Activated CD8-positive, alpha-beta T cell treated with anti-CD3 and anti-CD28 coated beads for 36 hours (primary cell): ENCODE results near the gene MYO10. TPM values are rescaled to one million over a fixed set of nuclear protein-coding genes. Genes with fewer than 3 reads are reported as not detected.

Experiments used
- ATAC-seq: fragments of 200-7000 bp; cut with Tn5 transposase; one replicate; pipeline ENCODE4 v1.10.0; 2021; ENCODE audit warnings: mild to moderate bottlenecking, moderate library complexity
- CTCF ChIA-PET: fragments of 350-600 bp; sonication (Branson Sonifier 250); formaldehyde crosslinking; loops from one replicate; lab custom pipeline; 2021; ENCODE audit warnings: antibody characterized with exemption; lab: Charles Lee
- POLR2A ChIA-PET: fragments of 350-600 bp; sonication (Branson Sonifier 250); formaldehyde crosslinking; loops from one replicate; lab custom pipeline; 2021; ENCODE audit warnings: antibody characterized with exemption; lab: Charles Lee
- DNase-seq: peaks from one replicate; pipeline ENCODE4 v3.0.0-alpha.2; 2020
- H3K27ac Mint-ChIP-seq: one replicate; pipeline ENCODE4 v1.8.0; 2021; ENCODE audit warnings: mild to moderate bottlenecking, mixed read lengths
- H3K27me3 Mint-ChIP-seq: one replicate; pipeline ENCODE4 v1.8.0; 2021; ENCODE audit warnings: mixed read lengths
- H3K36me3 Mint-ChIP-seq: one replicate; pipeline ENCODE4 v1.8.0; 2021; ENCODE audit warnings: low read depth, mixed read lengths
- H3K4me1 Mint-ChIP-seq: one replicate; pipeline ENCODE4 v1.8.0; 2021; ENCODE audit warnings: low read depth, mixed read lengths
- H3K4me3 Mint-ChIP-seq: one replicate; pipeline ENCODE4 v1.8.0; 2021; ENCODE audit warnings: mild to moderate bottlenecking, moderate library complexity, mixed read lengths
- H3K9me3 Mint-ChIP-seq: one replicate; pipeline ENCODE4 v1.8.0; 2021; ENCODE audit warnings: mixed read lengths
- CTCF ChIP-seq: fragments of 200-600 bp; IDR thresholded peaks from one replicate; pipeline ENCODE4 v1.8.0; 2022; ENCODE audit warnings: antibody characterized with exemption, mild to moderate bottlenecking
- intact Hi-C: fragments of 100-400 bp; cut with micrococcal nuclease; formaldehyde crosslinking; loops from one replicate; pipeline ENCODE4 v1.10.0; 2022
- total RNA-seq, 2 experiments: library from RNA; stranded (reverse); gene quantifications; one replicate each; pipeline ENCODE4 v1.2.3, GENCODE V29; 2021

MYO10 gene
- total RNA-seq, 2 experiments from 2014 or later: 0.09 TPM; not detected in 1

- ATAC-seq (no peak), DNase-seq (no peak)
- intact Hi-C loops: no loop called here
- H3K27me3 Mint-ChIP-seq: no peaks in the 10 kb centered on the region
- POLR2A ChIA-PET: no interaction called here
- CTCF ChIA-PET: no interaction called here
- TF ChIP-seq CTCF: no peak
- no peak overlapping the region for H3K4me3 Mint-ChIP-seq
- H3K27ac Mint-ChIP-seq: no peak overlapping the region
- no peaks in the 10 kb centered on the region for H3K9me3 Mint-ChIP-seq
- no peaks in the 10 kb centered on the region for H3K4me1 Mint-ChIP-seq
- no peaks in the 10 kb centered on the region for H3K36me3 Mint-ChIP-seq
Measured at GRCh38 chr5:16819522-16820167, 116.4 kb downstream of the MYO10 start.

GRCh38 chr5:16815432-16815831, 120.7 kb downstream of the MYO10 start:
- no peaks in the 10 kb centered on the region for H3K9me3 Mint-ChIP-seq
- H3K4me3 Mint-ChIP-seq: no peak overlapping the region
- DNase-seq (no peak), ATAC-seq (no peak)
- CTCF ChIA-PET: no interaction called here
- H3K4me1 Mint-ChIP-seq: no peaks in the 10 kb centered on the region
- no peaks in the 10 kb centered on the region for H3K36me3 Mint-ChIP-seq
- no peak overlapping the region for H3K27ac Mint-ChIP-seq
- POLR2A ChIA-PET: no interaction called here
- intact Hi-C loops: no loop called here
- TF ChIP-seq CTCF: no peak
- H3K27me3 Mint-ChIP-seq: no peaks in the 10 kb centered on the region

- Mint-ChIP-seq H3K9me3 (no peaks in the 10 kb centered on the region), H3K27ac (no peak overlapping the region), H3K36me3 (no peaks in the 10 kb centered on the region), H3K27me3 (no peaks in the 10 kb centered on the region), H3K4me3 (no peak overlapping the region), H3K4me1 (no peaks in the 10 kb centered on the region)
- CTCF ChIA-PET: no interaction called here
- POLR2A ChIA-PET: no interaction called here
- no peak for DNase-seq
- no peak for ATAC-seq
- intact Hi-C loops: no loop called here
- no peak for TF ChIP-seq CTCF
Measured at GRCh38 chr5:16812911-16813310, 123.2 kb downstream of the MYO10 start.

- Mint-ChIP-seq H3K27ac (no peak overlapping the region), H3K4me1 (no peaks in the 10 kb centered on the region), H3K4me3 (no peak overlapping the region), H3K36me3 (no peaks in the 10 kb centered on the region), H3K27me3 (peaks cover 2% of the 10 kb centered on the region), H3K9me3 (no peaks in the 10 kb centered on the region)
- CTCF ChIA-PET: no interaction called here
- TF ChIP-seq CTCF: no peak
- no peak for DNase-seq
- POLR2A ChIA-PET: no interaction called here
- ATAC-seq: no peak
- intact Hi-C loops: no loop called here
Measured at GRCh38 chr5:16812448-16812847, 123.6 kb downstream of the MYO10 start.

- H3K4me3 Mint-ChIP-seq: no peak overlapping the region
- ATAC-seq: no peak
- no peaks in the 10 kb centered on the region for H3K36me3 Mint-ChIP-seq
- H3K9me3 Mint-ChIP-seq: no peaks in the 10 kb centered on the region
- no peaks in the 10 kb centered on the region for H3K4me1 Mint-ChIP-seq
- H3K27ac Mint-ChIP-seq: no peak overlapping the region
- CTCF ChIA-PET: no interaction called here
- POLR2A ChIA-PET: no interaction called here
- no peak for DNase-seq
- no peak for TF ChIP-seq CTCF
- peaks cover 2% of the 10 kb centered on the region for H3K27me3 Mint-ChIP-seq
- intact Hi-C loops: no loop called here
Measured at GRCh38 chr5:16810208-16810854, 125.8 kb downstream of the MYO10 start.
